ENCODE results near the gene BICC1. TPM values are rescaled to one million over a fixed set of nuclear protein-coding genes. Genes with fewer than 3 reads are reported as not detected.

The BICC1 gene
- total and polyA plus RNA-seq, 2 donors (not counting 1 experiment from before 2014, with no cell fraction given): 22.6 to 64.7 TPM

DNA sequence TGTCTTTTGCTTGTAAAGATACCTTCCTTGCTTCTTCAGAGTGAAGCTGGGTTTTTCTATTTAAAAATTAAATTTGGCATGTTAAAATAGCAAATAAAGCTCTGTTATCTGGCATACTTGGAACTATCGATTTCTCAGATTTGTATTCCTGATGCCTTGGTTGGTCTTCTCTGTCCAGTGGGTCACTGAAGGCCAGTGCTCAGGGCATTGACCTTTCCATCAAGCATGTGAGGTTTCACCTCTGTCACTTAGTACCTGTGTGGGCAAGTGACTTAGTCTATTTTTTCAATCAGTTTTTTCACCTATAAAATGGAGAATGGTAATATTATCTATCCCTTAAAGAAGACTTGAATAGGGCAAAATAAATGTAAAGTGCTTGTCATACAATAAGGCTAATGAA lies 311.3 kb downstream of the BICC1 start:
- H3K4me2 ChIP-seq (ENCODE audit: extremely low read depth, insufficient read depth, low read length): no peak overlapping the region
- no peak overlapping the region for H3K4me3 ChIP-seq (replicated peaks in 1 of 4; ENCODE audit: control extremely low read depth in 1 of 4, insufficient read depth in 1 of 4, low read depth in 3 of 4, low read length in 4 of 4)
- no peaks in the 10 kb centered on the region for H4K20me1 ChIP-seq (ENCODE audit: control insufficient read depth, extremely low read depth, insufficient read depth, low read length)
- peaks cover 10% of the 10 kb centered on the region for H3K4me1 ChIP-seq (ENCODE audit: control insufficient read depth, extremely low read depth, insufficient read depth, low read length)
- no peak overlapping the region for H3K27ac ChIP-seq (ENCODE audit: insufficient read depth, low read length)
- TF ChIP-seq, protein P1, sequence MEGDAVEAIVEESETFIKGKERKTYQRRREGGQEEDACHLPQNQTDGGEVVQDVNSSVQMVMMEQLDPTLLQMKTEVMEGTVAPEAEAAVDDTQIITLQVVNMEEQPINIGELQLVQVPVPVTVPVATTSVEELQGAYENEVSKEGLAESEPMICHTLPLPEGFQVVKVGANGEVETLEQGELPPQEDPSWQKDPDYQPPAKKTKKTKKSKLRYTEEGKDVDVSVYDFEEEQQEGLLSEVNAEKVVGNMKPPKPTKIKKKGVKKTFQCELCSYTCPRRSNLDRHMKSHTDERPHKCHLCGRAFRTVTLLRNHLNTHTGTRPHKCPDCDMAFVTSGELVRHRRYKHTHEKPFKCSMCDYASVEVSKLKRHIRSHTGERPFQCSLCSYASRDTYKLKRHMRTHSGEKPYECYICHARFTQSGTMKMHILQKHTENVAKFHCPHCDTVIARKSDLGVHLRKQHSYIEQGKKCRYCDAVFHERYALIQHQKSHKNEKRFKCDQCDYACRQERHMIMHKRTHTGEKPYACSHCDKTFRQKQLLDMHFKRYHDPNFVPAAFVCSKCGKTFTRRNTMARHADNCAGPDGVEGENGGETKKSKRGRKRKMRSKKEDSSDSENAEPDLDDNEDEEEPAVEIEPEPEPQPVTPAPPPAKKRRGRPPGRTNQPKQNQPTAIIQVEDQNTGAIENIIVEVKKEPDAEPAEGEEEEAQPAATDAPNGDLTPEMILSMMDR (conservative IDR thresholded peaks at IDR 0.05 in 1 of 2, IDR thresholded peaks at IDR 0.05 in 1 of 2; ENCODE audit: low read depth in 1 of 2, low read length in 2 of 2): no peak
- no peak for TF ChIP-seq EZH2 (IDR thresholded peaks at IDR 0.05; ENCODE audit: low read length, missing control alignments)
- no peaks in the 10 kb centered on the region for H3K9me3 ChIP-seq (ENCODE audit: control insufficient read depth, insufficient read depth, low read depth, low read length)
- H3K36me3 ChIP-seq (ENCODE audit: control insufficient read depth, insufficient read depth, low read length): no peaks in the 10 kb centered on the region
- DNase-seq (ENCODE audit: low read depth in 2 of 2): no peak
- no peak overlapping the region for H2AFZ ChIP-seq (ENCODE audit: low read length)
- H3K79me2 ChIP-seq (ENCODE audit: control insufficient read depth, insufficient read depth, low read length): no peaks in the 10 kb centered on the region
- no peak overlapping the region for H3K9ac ChIP-seq (ENCODE audit: insufficient read depth, low read length)
- H3K27me3 ChIP-seq (ENCODE audit: control insufficient read depth, insufficient read depth, low read length): no peaks in the 10 kb centered on the region

DNA sequence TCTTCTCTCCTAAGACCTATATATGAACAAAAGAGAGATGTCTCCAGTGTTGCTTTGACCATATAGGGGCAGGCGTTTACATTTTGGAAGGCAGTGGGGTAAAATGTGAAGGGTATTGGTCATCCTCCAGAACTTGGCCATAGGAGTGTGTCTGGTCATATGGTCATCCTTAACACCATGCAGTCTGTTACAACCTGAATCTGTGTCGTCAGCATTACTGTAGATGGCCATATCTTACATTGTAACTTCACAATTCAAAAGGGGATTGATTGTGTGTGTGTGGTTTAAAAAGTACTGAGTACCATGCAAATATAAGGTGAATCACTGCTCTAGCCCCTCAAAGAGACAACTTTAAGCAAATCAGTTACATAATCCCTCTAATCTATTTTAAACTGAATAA lies 311.7 kb downstream of the BICC1 start:
- no peak overlapping the region for H3K9ac ChIP-seq (ENCODE audit: insufficient read depth, low read length)
- no peaks in the 10 kb centered on the region for H3K79me2 ChIP-seq (ENCODE audit: control insufficient read depth, insufficient read depth, low read length)
- TF ChIP-seq, protein P1 (conservative IDR thresholded peaks at IDR 0.05 in 1 of 2, IDR thresholded peaks at IDR 0.05 in 1 of 2; ENCODE audit: low read depth in 1 of 2, low read length in 2 of 2): no peak
- no peak for TF ChIP-seq EZH2 (IDR thresholded peaks at IDR 0.05; ENCODE audit: low read length, missing control alignments)
- no peaks in the 10 kb centered on the region for H3K27me3 ChIP-seq (ENCODE audit: control insufficient read depth, insufficient read depth, low read length)
- no peaks in the 10 kb centered on the region for H3K9me3 ChIP-seq (ENCODE audit: control insufficient read depth, insufficient read depth, low read depth, low read length)
- DNase-seq (ENCODE audit: low read depth in 2 of 2): no peak
- no peak overlapping the region for H2AFZ ChIP-seq (ENCODE audit: low read length)
- H4K20me1 ChIP-seq (ENCODE audit: control insufficient read depth, extremely low read depth, insufficient read depth, low read length): no peaks in the 10 kb centered on the region
- no peak overlapping the region for H3K4me2 ChIP-seq (ENCODE audit: extremely low read depth, insufficient read depth, low read length)
- H3K4me3 ChIP-seq (replicated peaks in 1 of 4; ENCODE audit: control extremely low read depth in 1 of 4, insufficient read depth in 1 of 4, low read depth in 3 of 4, low read length in 4 of 4): no peak overlapping the region
- no peaks in the 10 kb centered on the region for H3K36me3 ChIP-seq (ENCODE audit: control insufficient read depth, insufficient read depth, low read length)
- peaks cover 8% of the 10 kb centered on the region for H3K4me1 ChIP-seq (ENCODE audit: control insufficient read depth, extremely low read depth, insufficient read depth, low read length)
- no peak overlapping the region for H3K27ac ChIP-seq (ENCODE audit: insufficient read depth, low read length)

DNA sequence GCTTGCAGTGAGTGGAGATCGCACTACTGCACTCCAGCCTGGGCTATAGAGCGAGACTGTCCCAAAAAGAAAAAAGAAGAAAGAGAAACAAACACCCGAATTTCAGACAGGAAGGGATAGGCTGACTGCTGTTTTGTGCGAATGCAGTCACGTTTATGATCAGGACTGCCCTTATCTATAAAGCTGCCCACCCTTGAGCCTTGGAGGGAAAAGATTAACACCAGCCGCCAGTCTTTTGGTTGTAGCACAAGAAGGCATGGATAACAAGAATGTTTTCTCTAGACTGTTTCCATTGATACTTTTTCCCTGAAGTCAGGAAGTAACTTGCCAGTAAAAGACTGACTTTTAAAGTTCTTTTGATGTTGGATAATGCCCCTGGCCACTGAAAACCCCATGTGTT lies 314.0 kb downstream of the BICC1 start:
- no peak overlapping the region for H3K9ac ChIP-seq (ENCODE audit: insufficient read depth, low read length)
- H3K27me3 ChIP-seq (ENCODE audit: control insufficient read depth, insufficient read depth, low read length): no peaks in the 10 kb centered on the region
- no peak overlapping the region for H3K4me3 ChIP-seq (replicated peaks in 1 of 4; ENCODE audit: control extremely low read depth in 1 of 4, insufficient read depth in 1 of 4, low read depth in 3 of 4, low read length in 4 of 4)
- no peak overlapping the region for H3K4me2 ChIP-seq (ENCODE audit: extremely low read depth, insufficient read depth, low read length)
- H3K36me3 ChIP-seq (ENCODE audit: control insufficient read depth, insufficient read depth, low read length): no peaks in the 10 kb centered on the region
- no peaks in the 10 kb centered on the region for H3K79me2 ChIP-seq (ENCODE audit: control insufficient read depth, insufficient read depth, low read length)
- H3K4me1 ChIP-seq (ENCODE audit: control insufficient read depth, extremely low read depth, insufficient read depth, low read length): no peaks in the 10 kb centered on the region
- no peaks in the 10 kb centered on the region for H3K9me3 ChIP-seq (ENCODE audit: control insufficient read depth, insufficient read depth, low read depth, low read length)
- TF ChIP-seq, protein P1 (conservative IDR thresholded peaks at IDR 0.05 in 1 of 2, IDR thresholded peaks at IDR 0.05 in 1 of 2; ENCODE audit: low read depth in 1 of 2, low read length in 2 of 2): no peak
- no peak for TF ChIP-seq EZH2 (IDR thresholded peaks at IDR 0.05; ENCODE audit: low read length, missing control alignments)
- no peak overlapping the region for H2AFZ ChIP-seq (ENCODE audit: low read length)
- H4K20me1 ChIP-seq (ENCODE audit: control insufficient read depth, extremely low read depth, insufficient read depth, low read length): no peaks in the 10 kb centered on the region
- no peak for DNase-seq (ENCODE audit: low read depth in 2 of 2)
- H3K27ac ChIP-seq (ENCODE audit: insufficient read depth, low read length): no peak overlapping the region
